PFSK-1 (cell line): ENCODE data around the gene MYO10.

Experiments
- POLR2AphosphoS5 ChIP-seq: IDR thresholded peaks from 2 replicates; pipeline ENCODE4 v1.6.1; 2012; ENCODE audit warnings: low read depth, mild to moderate bottlenecking, control low read depth, low read length, moderate library complexity
- SIN3A ChIP-seq: IDR thresholded peaks from 2 replicates; pipeline ENCODE4 v1.6.1; 2012; ENCODE audit warnings: mild to moderate bottlenecking, low read length, moderate library complexity, borderline replicate concordance; ENCODE audit not compliant: insufficient read depth
- TAF1 ChIP-seq: IDR thresholded peaks from 2 replicates; pipeline ENCODE4 v1.6.1; 2012; ENCODE audit warnings: low read length, control low read depth, borderline replicate concordance; ENCODE audit not compliant: insufficient read depth
- TF ChIP-seq, protein P1 (sequence below), 2 experiments: IDR thresholded peaks; 2 replicates each; pipeline versions ENCODE4 v1.6.1 to v1.8.0; 2011 to 2012; ENCODE audit warnings: low read depth in 2 of 2, low read length in 2 of 2, control low read depth in 1 of 2, inconsistent platforms in 1 of 2, mild to moderate bottlenecking in 1 of 2, moderate library complexity in 1 of 2; ENCODE audit not compliant: insufficient read depth in 1 of 2

DNA sequence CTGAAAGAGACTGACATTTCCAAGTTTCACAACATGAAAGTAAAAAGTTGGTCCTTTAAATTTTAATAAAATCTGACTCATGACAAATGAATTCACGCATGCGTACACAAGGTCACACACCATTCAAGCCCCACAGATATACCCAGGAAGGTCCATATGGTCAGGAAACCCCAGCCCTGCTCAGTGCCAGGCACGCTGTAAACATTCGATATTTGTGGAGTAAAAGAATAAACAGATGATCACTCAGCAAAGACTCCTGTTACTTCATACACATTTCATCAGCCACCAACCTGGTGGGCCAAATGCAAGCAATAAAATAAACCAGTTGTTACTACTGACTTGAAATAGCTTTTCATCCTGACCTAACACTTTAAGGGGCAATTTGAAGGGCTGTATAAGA, 161.3 kb downstream of the MYO10 start:
- no peak for TF ChIP-seq POLR2AphosphoS5
- TF ChIP-seq SIN3A = no peak
- TF ChIP-seq, protein P1, sequence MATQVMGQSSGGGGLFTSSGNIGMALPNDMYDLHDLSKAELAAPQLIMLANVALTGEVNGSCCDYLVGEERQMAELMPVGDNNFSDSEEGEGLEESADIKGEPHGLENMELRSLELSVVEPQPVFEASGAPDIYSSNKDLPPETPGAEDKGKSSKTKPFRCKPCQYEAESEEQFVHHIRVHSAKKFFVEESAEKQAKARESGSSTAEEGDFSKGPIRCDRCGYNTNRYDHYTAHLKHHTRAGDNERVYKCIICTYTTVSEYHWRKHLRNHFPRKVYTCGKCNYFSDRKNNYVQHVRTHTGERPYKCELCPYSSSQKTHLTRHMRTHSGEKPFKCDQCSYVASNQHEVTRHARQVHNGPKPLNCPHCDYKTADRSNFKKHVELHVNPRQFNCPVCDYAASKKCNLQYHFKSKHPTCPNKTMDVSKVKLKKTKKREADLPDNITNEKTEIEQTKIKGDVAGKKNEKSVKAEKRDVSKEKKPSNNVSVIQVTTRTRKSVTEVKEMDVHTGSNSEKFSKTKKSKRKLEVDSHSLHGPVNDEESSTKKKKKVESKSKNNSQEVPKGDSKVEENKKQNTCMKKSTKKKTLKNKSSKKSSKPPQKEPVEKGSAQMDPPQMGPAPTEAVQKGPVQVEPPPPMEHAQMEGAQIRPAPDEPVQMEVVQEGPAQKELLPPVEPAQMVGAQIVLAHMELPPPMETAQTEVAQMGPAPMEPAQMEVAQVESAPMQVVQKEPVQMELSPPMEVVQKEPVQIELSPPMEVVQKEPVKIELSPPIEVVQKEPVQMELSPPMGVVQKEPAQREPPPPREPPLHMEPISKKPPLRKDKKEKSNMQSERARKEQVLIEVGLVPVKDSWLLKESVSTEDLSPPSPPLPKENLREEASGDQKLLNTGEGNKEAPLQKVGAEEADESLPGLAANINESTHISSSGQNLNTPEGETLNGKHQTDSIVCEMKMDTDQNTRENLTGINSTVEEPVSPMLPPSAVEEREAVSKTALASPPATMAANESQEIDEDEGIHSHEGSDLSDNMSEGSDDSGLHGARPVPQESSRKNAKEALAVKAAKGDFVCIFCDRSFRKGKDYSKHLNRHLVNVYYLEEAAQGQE (IDR thresholded peaks at IDR 0.05; ENCODE audit: insufficient read depth in 1 of 2, low read depth in 2 of 2, low read length in 2 of 2) = no peak
- no peak for TF ChIP-seq TAF1
